Loucy (cell line): ENCODE measurements around the gene TRIM56.
"Not testable (repeated sequence)": the region's sequence is repeated elsewhere in the genome, so short reads cannot be mapped to it uniquely, and the experiment has no call there.

Experiments used
- H2AFZ ChIP-seq: fragments of 200-600 bp; sonication (generic); 2 replicates; pipeline ENCODE4 v1.6.0; 2016; ENCODE audit warnings: antibody characterized with exemption, mild to moderate bottlenecking, low read length, moderate library complexity
- H3F3A ChIP-seq: fragments of 200-600 bp; 2 replicates; pipeline ENCODE4 v1.6.0; 2016; ENCODE audit warnings: antibody characterized with exemption, low read depth, mild to moderate bottlenecking
- H3K27me3 ChIP-seq: fragments of 200-600 bp; sonication (generic); 2 replicates; pipeline ENCODE4 v1.6.1; 2014; ENCODE audit warnings: low read length, mild to moderate bottlenecking; ENCODE audit not compliant: insufficient read depth, poor library complexity, severe bottlenecking
- H3K36me3 ChIP-seq: fragments of 200-600 bp; sonication (generic); 2 replicates; pipeline ENCODE4 v1.6.1; 2016; ENCODE audit warnings: low read length; ENCODE audit not compliant: insufficient read depth
- H3K4me1 ChIP-seq: fragments of 200-600 bp; sonication (generic); 2 replicates; pipeline ENCODE4 v1.5.1; 2014; ENCODE audit warnings: low read length, mild to moderate bottlenecking; ENCODE audit not compliant: insufficient read depth, poor library complexity, severe bottlenecking
- H3K4me2 ChIP-seq: fragments of 200-600 bp; sonication (generic); 2 replicates; pipeline ENCODE4 v1.6.0; 2014; ENCODE audit warnings: antibody characterized with exemption, low read length, low read depth, mild to moderate bottlenecking; ENCODE audit not compliant: poor library complexity, severe bottlenecking
- H3K4me3 ChIP-seq: fragments of 200-600 bp; sonication (generic); 2 replicates; pipeline ENCODE4 v1.5.1; 2014; ENCODE audit warnings: low read length, mild to moderate bottlenecking, mixed read lengths; ENCODE audit not compliant: poor library complexity, severe bottlenecking
- H3K79me2 ChIP-seq: fragments of 200-600 bp; sonication (generic); 2 replicates; pipeline ENCODE4 v1.6.1; 2014; ENCODE audit warnings: low read length; ENCODE audit not compliant: insufficient read depth
- H3K9ac ChIP-seq: fragments of 200-600 bp; sonication (generic); 2 replicates; pipeline ENCODE4 v1.6.0; 2014; ENCODE audit warnings: mild to moderate bottlenecking, low read depth, low read length, moderate library complexity; ENCODE audit not compliant: poor library complexity, severe bottlenecking
- H3K9me2 ChIP-seq: fragments of 200-600 bp; sonication (generic); replicated peaks from 2 replicates; pipeline ENCODE4 v1.6.1; 2016; ENCODE audit warnings: low read depth, low read length, mixed read lengths
- H3K9me3 ChIP-seq: fragments of 200-600 bp; sonication (generic); 2 replicates; pipeline ENCODE4 v1.6.1; 2014; ENCODE audit warnings: mild to moderate bottlenecking, antibody characterized with exemption, low read length, low read depth; ENCODE audit not compliant: insufficient read depth
- H4K20me1 ChIP-seq: fragments of 200-600 bp; sonication (generic); 2 replicates; pipeline ENCODE4 v1.6.0; 2014; ENCODE audit warnings: antibody characterized with exemption, low read length, mild to moderate bottlenecking; ENCODE audit not compliant: insufficient read depth, poor library complexity, severe bottlenecking
- CTCF ChIP-seq: fragments of 200-600 bp; sonication (generic); conservative IDR thresholded peaks from 2 replicates; pipeline ENCODE4 v1.5.1; 2014; ENCODE audit warnings: mild to moderate bottlenecking, antibody characterized with exemption, low read length
- EZH2phosphoT487 ChIP-seq: fragments of 200-600 bp; IDR thresholded peaks from 2 replicates; pipeline ENCODE4 v1.6.1; 2018; ENCODE audit warnings: antibody characterized with exemption, mild to moderate bottlenecking, moderate library complexity, borderline replicate concordance

The TRIM56 gene

GRCh38 chr7:101088858-101089529 lies 3.7 kb downstream of the TRIM56 start:
- no peak for TF ChIP-seq EZH2phosphoT487
- no peak for TF ChIP-seq CTCF
- peaks cover 16% of the 10 kb centered on the region for H4K20me1 ChIP-seq
- peaks cover 51% of the 10 kb centered on the region for H3K79me2 ChIP-seq
- H3K36me3 ChIP-seq, result peaks cover 9% of the 10 kb centered on the region; the same call in 1 of the 2 replicates
- no peaks in the 10 kb centered on the region for H3K9me3 ChIP-seq
- no peaks in the 10 kb centered on the region for H3K9me2 ChIP-seq
- no peak overlapping the region for H3K4me3 ChIP-seq
- H3F3A ChIP-seq, result no peaks in the 10 kb centered on the region
- H3K27me3 ChIP-seq, result no peaks in the 10 kb centered on the region
- peaks cover 18% of the 10 kb centered on the region for H3K4me1 ChIP-seq
- no peak overlapping the region for H2AFZ ChIP-seq
- H3K9ac ChIP-seq, result no peak overlapping the region
- no peak overlapping the region for H3K4me2 ChIP-seq

GRCh38 chr7:101089876-101090275 lies 4.6 kb downstream of the TRIM56 start:
- H3K27me3 ChIP-seq, result no peaks in the 10 kb centered on the region
- H3K4me3 ChIP-seq, result no peak overlapping the region
- peaks cover 16% of the 10 kb centered on the region for H4K20me1 ChIP-seq
- peaks cover 9% of the 10 kb centered on the region; the same call in 1 of the 2 replicates for H3K36me3 ChIP-seq
- H3K4me2 ChIP-seq, result no peak overlapping the region
- no peak overlapping the region for H3K9ac ChIP-seq
- TF ChIP-seq CTCF (no peak), EZH2phosphoT487 (no peak)
- peaks cover 16% of the 10 kb centered on the region for H3K4me1 ChIP-seq
- H2AFZ ChIP-seq, result no peak overlapping the region
- H3K79me2 ChIP-seq, result peaks cover 51% of the 10 kb centered on the region
- H3K9me2 ChIP-seq, result no peaks in the 10 kb centered on the region
- no peaks in the 10 kb centered on the region for H3K9me3 ChIP-seq
- H3F3A ChIP-seq, result no peaks in the 10 kb centered on the region

GRCh38 chr7:101092266-101092905 lies 7.1 kb downstream of the TRIM56 start:
- not testable (repeated sequence) for H2AFZ ChIP-seq, H3K4me3 ChIP-seq, H3K9me2 ChIP-seq, H3K9ac ChIP-seq, H3K4me2 ChIP-seq, H3K27me3 ChIP-seq, H3K9me3 ChIP-seq, H3F3A ChIP-seq, H3K4me1 ChIP-seq, H3K36me3 ChIP-seq, H4K20me1 ChIP-seq
- H3K79me2 ChIP-seq, result peaks cover 29% of the 10 kb centered on the region
